Umbilical cord (tissue), 2 donors: ENCODE results near the gene KLRC3. TPM values are rescaled to one million over a fixed set of nuclear protein-coding genes. Genes with fewer than 3 reads are reported as not detected.
"Not testable (repeated sequence)": the region's sequence is repeated elsewhere in the genome, so short reads cannot be mapped to it uniquely, and the experiment has no call there.

ENCODE experiments used
- DNase-seq: peaks from one replicate; pipeline ENCODE4 v3.0.0-alpha.2; 2015; ENCODE audit warnings: low spot score
- total RNA-seq: library from RNA; depleted of rRNA; stranded (reverse); fragments of >200 nt; gene quantifications from one replicate; pipeline ENCODE4 v1.2.3, GENCODE V29; 2014; ENCODE audit warnings: low replicate concordance; ENCODE audit not compliant: insufficient read depth

KLRC3 gene
- not detected for total RNA-seq

DNA sequence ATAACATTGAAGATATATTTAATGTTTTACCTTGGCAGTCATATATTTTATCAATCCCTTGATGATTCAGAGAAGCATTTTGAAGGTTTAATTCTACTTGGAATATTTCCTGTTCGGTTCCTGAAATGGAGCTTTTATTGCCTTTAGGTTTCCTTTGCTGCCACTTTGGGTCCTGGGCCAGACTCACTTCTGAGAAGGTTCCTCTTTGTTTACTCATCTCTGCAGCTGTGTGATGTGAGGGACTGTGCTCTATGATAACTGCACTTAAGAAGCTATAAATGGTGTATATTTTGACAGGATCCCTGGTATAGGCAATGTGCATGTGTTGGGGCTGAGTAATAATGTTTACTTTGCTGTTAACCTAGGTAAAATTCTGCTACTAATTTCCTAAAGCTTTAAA is at the start of gene KLRC3:
Gene KLRC3, minus strand, starts transcription at position 262 of the 400 bp plus-strand sequence. Its CDS starts 45 bp downstream, at position 217.
- not testable (repeated sequence) for DNase-seq

DNA sequence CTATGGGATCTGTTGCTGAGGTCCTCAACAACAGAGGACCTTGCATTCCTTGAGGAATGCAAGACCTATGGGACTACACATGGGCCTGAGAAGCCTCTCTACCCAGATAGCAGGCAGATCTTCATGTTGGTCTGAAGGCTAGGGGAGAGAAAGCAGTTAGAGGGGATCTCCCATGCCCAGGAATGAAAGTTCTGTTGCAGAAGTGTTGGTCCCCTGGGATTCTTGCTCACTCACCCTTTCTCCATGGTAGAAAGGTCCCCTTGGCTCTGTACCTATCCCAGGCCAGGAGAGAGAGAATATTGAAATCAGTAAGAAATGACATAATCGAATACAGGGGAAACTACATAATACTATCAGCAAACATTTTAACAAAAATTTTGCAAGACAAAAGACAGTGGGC is 49.3 kb upstream of the KLRC3 start:
- DNase-seq = no peak

GRCh38 chr12:10466311-10466710 is 45.9 kb upstream of the KLRC3 start:
- no peak for DNase-seq

GRCh38 chr12:10457760-10458159 is 37.4 kb upstream of the KLRC3 start:
- no peak for DNase-seq

- no peak for DNase-seq
Observed at GRCh38 chr12:10456856-10457255, 36.5 kb upstream of the KLRC3 start.

DNA sequence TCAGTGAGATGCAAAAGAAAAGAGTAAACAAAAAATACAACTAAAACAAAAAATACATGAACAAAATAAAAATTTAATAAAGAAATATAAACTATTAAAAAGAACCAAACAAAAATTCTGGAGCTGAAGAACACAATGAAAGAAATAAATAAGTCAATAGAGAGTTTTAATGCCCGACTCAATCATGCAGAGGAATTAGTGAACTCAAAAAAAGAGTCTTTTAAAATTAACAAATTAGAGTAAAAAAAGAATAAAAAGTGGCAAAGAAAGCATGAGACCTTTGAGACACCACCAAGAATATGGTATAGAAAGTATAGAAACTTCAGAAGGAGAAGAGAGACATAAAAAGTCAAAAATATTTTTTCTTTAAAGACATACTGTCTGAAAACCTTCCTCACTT is 35.4 kb upstream of the KLRC3 start:
- DNase-seq = no peak

DNA sequence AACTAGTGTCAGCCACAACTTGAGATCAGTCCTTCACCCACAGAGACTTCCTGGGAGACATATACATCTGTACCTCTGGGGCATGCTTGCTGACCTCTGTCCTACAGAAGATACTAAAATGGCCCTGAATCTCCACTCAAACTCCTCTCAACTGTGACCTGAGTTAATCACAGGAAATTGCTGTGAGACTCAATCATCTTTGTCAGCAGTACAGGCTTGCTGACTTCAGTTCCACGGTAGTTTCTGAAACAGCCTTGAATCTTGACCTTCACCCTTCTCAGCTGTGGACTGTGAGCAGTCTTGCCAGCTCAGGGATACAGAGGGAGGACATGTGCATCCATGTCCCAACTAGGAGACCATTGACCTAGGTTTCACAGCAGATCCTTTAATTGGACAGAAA is 34.1 kb upstream of the KLRC3 start:
- DNase-seq = no peak

- DNase-seq = no peak
Observed at GRCh38 chr12:10453156-10453555, 32.8 kb upstream of the KLRC3 start, which contains the start of gene KLRC1. KLRC1 (minus strand) TSS chr12:10453377; CDS start chr12:10451156, 2,221 bp downstream.

DNA sequence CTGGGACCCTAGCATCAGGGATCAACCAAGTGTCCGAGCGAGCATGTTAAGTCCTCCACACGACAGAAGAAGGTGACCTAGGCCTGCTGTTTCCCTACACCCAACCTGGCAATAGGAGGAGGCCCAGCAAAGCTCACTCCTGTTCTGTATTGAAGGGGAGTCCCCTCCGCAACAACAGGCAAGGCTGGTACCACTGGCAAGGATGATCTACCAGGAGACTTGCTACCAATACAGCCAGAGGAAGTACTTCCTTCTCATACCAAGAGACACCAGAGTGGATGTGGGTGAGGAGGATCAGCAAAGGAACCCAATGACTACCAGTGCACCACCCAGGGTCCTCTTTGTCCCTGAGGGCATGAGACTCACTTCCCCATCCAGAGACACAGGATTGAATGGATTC is 27.8 kb upstream of the KLRC3 start:
- no peak for DNase-seq

DNA sequence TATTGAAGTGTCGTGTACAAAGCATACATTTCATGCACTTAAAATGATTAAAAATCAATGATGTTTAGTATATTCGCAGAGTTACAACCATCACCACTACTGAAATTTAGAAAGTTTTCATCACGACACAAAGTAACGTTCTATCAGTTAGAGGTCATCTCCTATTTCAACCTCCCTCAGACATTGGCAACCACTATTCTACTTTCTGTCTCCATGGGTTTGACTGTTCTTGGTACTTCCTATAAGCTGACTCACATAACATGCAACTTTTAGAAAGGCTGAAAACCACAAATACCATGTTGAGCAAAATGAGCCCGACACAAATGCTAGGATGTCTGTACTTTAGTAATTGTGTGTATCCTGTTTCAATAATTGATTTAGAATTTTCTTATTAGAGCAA is 25.7 kb upstream of the KLRC3 start:
- DNase-seq = not testable (repeated sequence)

- DNase-seq = not testable (repeated sequence)
Observed at GRCh38 chr12:10441144-10441543, 20.7 kb upstream of the KLRC3 start.

DNA sequence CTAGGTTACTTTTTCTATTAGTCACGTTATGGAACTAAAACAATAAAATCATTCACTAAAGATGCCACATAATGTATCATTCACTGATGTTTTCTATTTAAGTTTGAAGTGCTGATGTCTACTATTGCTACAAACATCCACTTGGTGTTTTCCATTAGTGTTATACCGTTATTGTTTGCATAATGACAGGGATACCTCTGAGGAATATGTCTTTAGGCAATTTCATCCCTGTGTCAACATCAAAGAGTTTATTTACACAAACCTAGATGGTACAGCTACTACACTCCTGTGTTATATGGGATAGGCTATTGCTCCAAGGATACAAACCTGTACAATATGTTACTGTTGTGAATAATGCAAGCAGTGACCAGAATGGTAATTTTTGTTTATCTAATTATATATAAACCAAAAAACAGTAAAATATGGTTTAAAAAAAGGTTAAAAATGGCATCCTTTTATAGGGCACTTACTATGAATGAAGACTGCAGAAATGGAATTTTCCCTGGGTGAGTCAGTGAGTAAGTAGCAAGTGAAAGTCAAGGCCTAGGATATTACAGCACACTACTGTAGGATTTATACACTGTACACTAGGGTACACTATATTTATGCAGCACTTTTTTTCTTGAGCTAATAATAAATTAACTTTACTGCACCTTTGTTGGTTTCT is 19.3 kb upstream of the KLRC3 start:
- not testable (repeated sequence) for DNase-seq

- not testable (repeated sequence) for DNase-seq
Observed at GRCh38 chr12:10437601-10438000, 17.2 kb upstream of the KLRC3 start.

DNA sequence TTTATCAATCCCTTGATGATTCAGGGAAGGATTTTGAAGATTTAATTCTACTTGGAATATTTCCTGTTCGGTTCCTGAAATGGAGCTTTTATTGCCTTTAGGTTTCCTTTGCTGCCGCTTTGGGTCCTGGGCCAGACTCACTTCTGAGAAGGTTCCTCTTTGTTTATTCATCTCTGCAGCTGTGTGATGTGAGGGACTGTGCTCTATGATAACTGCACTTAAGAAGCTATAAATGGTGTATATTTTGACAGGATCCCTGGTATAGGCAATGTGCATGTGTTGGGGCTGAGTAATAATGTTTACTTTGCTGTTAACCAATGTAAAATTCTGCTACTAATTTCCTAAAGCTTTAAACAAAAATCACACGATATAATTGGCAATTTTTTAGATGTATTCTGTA is 15.4 kb upstream of the KLRC3 start, which contains the start of gene KLRC2:
Gene KLRC2, minus strand, starts transcription at position 195 of the 400 bp plus-strand sequence. Its CDS starts 24 bp downstream, at position 171.
- not testable (repeated sequence) for DNase-seq

DNA sequence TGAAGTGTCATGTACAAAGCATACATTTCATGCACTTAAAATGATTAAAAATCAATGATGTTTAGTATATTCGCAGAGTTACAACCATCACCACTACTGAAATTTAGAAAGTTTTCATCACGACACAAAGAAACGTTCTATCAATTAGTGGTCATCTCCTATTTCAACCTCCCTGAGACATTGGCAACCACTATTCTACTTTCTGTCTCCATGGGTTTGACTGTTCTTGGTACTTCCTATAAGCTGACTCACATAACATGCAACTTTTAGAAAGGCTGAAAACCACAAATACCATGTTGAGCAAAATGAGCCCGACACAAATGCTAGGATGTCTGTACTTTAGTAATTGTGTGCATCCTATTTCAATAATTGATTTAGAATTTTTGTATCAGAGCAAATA is 10.2 kb upstream of the KLRC3 start:
- not testable (repeated sequence) for DNase-seq

DNA sequence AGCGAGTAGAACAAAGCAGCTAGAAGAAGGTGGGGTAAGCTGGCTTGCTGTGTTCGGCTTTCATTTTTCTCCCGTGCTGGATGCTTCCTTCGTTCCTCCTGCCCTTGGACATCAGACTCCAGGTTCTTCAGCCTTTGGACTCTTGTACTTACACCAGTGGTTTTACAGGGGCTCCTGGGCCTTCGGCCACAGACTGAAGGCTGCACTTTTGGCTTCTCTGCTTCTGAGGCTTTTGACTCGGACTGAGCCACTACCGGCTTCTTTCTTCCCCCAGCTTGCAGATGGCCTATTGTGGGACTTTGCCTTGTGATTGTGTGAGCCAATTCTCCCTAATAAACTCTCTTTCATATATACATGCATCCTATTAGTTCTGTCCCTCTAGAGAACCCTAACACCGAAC is 5.5 kb upstream of the KLRC3 start:
- not testable (repeated sequence) for DNase-seq

- not testable (repeated sequence) for DNase-seq
Observed at GRCh38 chr12:10424260-10424899, 4.0 kb upstream of the KLRC3 start.

DNA sequence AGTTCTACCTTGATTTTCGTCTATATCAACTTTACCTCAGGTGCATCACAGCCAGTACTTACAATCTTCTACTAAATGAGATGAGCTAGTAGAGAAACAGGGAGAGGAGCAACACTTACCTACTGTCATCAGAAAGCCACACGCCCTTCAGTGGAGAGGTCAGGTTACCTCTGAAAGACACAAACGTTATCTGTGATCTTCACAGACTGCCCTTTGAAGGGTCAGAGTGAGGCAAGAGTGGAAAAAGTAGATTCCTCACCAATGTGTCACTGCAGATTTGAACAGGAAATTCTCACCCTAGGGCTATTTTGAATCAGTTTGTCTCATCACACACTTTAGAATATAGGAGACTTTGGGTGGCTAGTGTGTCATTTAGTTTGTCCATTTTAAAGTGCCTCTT is 1.8 kb upstream of the KLRC3 start:
- DNase-seq = not testable (repeated sequence)

- DNase-seq = no peak
Observed at GRCh38 chr12:10409392-10409791, 11.0 kb downstream of the KLRC3 start, which contains the start of gene KLRC4. KLRC4 (minus strand) TSS chr12:10409757; CDS start chr12:10409575, 182 bp downstream.

- no peak for DNase-seq
Observed at GRCh38 chr12:10408842-10409241, 11.6 kb downstream of the KLRC3 start.

- DNase-seq = no peak
Observed at GRCh38 chr12:10406725-10407124, 13.7 kb downstream of the KLRC3 start.

DNA sequence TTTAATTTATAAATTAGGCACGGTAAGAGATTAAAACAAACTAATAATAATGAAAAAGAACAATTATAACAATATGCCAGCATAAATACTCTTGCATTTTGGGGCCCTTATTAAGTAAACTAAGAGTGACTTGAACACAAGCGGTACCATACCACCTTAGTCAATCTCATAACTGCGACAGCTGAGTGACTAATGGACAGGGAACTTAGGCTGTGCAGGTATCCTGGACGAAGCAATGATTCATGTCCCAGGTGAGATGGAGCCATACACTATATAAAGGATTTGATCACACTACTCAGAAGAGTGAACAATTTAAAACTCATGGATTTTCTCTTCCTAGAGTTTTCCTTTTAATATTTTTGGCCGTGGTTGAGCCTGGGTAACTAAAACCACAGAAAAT is 15.1 kb downstream of the KLRC3 start:
- no peak for DNase-seq

DNA sequence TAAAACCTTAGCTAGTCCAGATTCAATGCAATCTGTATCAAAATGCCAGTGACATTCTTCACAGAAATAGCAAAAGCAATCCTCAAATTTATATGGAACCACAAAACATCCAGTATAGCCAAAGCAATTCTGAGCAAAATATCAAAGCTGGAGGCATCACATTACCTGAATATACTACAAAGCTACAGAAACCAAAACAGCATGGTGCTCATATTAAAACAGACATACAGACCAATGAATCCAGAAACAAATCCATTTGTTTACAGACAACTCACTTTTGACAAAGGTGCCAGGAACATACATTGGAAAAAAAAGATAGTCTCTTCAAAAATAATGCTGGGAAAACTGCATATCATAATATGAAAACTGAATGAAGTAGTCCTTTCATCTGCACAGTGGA is 15.6 kb downstream of the KLRC3 start:
- DNase-seq = no peak
